Neural cell (in vitro differentiated cells): ENCODE data around the gene FERMT2.

Experiments used
- EP300 ChIP-seq: fragments of 450-650 bp; conservative IDR thresholded peaks from 2 replicates; pipeline ENCODE4 v1.6.1; 2014; ENCODE audit warnings: antibody characterized with exemption, mild to moderate bottlenecking, moderate library complexity; ENCODE audit not compliant: poor library complexity, severe bottlenecking
- EZH2 ChIP-seq: fragments of 200-600, 300-800 bp; shearing (Covaris generic), sonication (generic); IDR thresholded peaks from 2 replicates; pipeline ENCODE4 v1.6.1; 2014; ENCODE audit warnings: antibody characterized with exemption, low read length, borderline replicate concordance, mild to moderate bottlenecking; ENCODE audit not compliant: insufficient read depth, poor library complexity, severe bottlenecking
- MXI1 ChIP-seq: fragments of 450-650 bp; conservative IDR thresholded peaks from 2 replicates; pipeline ENCODE4 v1.6.1; 2014; ENCODE audit warnings: antibody characterized with exemption, mild to moderate bottlenecking; ENCODE audit not compliant: poor library complexity, severe bottlenecking
- POLR2AphosphoS5 ChIP-seq: IDR thresholded peaks from 2 replicates; pipeline ENCODE4 v1.6.1; 2012
- RAD21 ChIP-seq: fragments of 450-650 bp; conservative IDR thresholded peaks from 2 replicates; pipeline ENCODE4 v1.6.1; 2014; ENCODE audit warnings: antibody characterized with exemption, mild to moderate bottlenecking, moderate library complexity
- SMC3 ChIP-seq: fragments of 450-650 bp; conservative IDR thresholded peaks from 2 replicates; pipeline ENCODE4 v1.6.1; 2014; ENCODE audit warnings: antibody characterized with exemption, mild to moderate bottlenecking, moderate library complexity; ENCODE audit not compliant: poor library complexity
- TAF1 ChIP-seq: IDR thresholded peaks from 2 replicates; pipeline ENCODE4 v1.6.1; 2012; ENCODE audit warnings: low read depth
- TF ChIP-seq, protein P1 (sequence below): fragments of 450-650 bp; IDR thresholded peaks from 2 replicates; pipeline ENCODE4 v1.5.1; 2014; ENCODE audit warnings: antibody characterized with exemption, mild to moderate bottlenecking, moderate library complexity; ENCODE audit not compliant: poor library complexity, severe bottlenecking
- TF ChIP-seq, protein P2 (sequence below): IDR thresholded peaks from 2 replicates; pipeline ENCODE4 v1.6.1; 2012; ENCODE audit warnings: borderline replicate concordance

DNA sequence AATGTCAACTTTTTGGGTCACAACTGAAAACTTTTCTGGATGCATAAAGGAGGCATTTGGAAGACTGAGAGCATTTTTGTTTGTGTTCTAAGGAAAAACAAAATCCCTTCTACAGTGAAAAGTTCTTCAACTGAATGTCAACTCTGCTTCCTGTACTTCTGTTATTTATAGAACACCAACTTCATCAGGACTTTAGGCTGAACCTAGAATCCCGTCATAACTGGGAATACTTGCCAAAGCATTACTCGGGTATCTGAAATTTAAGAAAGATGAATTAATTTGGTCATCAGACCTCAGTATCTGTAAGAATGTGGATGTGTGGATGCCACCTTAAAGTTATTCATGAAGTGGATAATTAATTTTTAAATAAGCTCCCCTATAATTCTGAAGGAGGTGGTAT lies 73.2 kb downstream of the FERMT2 start:
- TF ChIP-seq, protein P1, sequence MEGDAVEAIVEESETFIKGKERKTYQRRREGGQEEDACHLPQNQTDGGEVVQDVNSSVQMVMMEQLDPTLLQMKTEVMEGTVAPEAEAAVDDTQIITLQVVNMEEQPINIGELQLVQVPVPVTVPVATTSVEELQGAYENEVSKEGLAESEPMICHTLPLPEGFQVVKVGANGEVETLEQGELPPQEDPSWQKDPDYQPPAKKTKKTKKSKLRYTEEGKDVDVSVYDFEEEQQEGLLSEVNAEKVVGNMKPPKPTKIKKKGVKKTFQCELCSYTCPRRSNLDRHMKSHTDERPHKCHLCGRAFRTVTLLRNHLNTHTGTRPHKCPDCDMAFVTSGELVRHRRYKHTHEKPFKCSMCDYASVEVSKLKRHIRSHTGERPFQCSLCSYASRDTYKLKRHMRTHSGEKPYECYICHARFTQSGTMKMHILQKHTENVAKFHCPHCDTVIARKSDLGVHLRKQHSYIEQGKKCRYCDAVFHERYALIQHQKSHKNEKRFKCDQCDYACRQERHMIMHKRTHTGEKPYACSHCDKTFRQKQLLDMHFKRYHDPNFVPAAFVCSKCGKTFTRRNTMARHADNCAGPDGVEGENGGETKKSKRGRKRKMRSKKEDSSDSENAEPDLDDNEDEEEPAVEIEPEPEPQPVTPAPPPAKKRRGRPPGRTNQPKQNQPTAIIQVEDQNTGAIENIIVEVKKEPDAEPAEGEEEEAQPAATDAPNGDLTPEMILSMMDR: no peak
- TF ChIP-seq POLR2AphosphoS5 (no peak), EZH2 (no peak), TAF1 (no peak), SMC3 (no peak), EP300 (no peak), RAD21 (no peak), MXI1 (no peak)
- TF ChIP-seq, protein P2, sequence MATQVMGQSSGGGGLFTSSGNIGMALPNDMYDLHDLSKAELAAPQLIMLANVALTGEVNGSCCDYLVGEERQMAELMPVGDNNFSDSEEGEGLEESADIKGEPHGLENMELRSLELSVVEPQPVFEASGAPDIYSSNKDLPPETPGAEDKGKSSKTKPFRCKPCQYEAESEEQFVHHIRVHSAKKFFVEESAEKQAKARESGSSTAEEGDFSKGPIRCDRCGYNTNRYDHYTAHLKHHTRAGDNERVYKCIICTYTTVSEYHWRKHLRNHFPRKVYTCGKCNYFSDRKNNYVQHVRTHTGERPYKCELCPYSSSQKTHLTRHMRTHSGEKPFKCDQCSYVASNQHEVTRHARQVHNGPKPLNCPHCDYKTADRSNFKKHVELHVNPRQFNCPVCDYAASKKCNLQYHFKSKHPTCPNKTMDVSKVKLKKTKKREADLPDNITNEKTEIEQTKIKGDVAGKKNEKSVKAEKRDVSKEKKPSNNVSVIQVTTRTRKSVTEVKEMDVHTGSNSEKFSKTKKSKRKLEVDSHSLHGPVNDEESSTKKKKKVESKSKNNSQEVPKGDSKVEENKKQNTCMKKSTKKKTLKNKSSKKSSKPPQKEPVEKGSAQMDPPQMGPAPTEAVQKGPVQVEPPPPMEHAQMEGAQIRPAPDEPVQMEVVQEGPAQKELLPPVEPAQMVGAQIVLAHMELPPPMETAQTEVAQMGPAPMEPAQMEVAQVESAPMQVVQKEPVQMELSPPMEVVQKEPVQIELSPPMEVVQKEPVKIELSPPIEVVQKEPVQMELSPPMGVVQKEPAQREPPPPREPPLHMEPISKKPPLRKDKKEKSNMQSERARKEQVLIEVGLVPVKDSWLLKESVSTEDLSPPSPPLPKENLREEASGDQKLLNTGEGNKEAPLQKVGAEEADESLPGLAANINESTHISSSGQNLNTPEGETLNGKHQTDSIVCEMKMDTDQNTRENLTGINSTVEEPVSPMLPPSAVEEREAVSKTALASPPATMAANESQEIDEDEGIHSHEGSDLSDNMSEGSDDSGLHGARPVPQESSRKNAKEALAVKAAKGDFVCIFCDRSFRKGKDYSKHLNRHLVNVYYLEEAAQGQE: no peak
